Activated CD4-positive, alpha-beta T cell treated with anti-CD3 and anti-CD28 coated beads for 36 hours (primary cell): ENCODE results near the gene GALNT1. TPM values are rescaled to one million over a fixed set of nuclear protein-coding genes. Genes with fewer than 3 reads are reported as not detected.

Experiments used
- ATAC-seq: fragments of 200-7000 bp; cut with Tn5 transposase; one replicate; pipeline ENCODE4 v1.10.0; 2021; ENCODE audit warnings: mild to moderate bottlenecking, moderate library complexity
- CTCF ChIA-PET: fragments of 350-600 bp; sonication (Branson Sonifier 250); formaldehyde crosslinking; loops from one replicate; lab custom pipeline; 2021; ENCODE audit warnings: antibody characterized with exemption; lab: Charles Lee
- POLR2A ChIA-PET: fragments of 350-600 bp; sonication (Branson Sonifier 250); formaldehyde crosslinking; loops from one replicate; lab custom pipeline; 2021; ENCODE audit warnings: antibody characterized with exemption, inconsistent platforms; lab: Charles Lee
- DNase-seq: peaks from one replicate; pipeline ENCODE4 v3.0.0-alpha.2; 2020
- H3K27ac Mint-ChIP-seq: one replicate; pipeline ENCODE4 v1.8.0; 2021; ENCODE audit warnings: mixed read lengths
- H3K27me3 Mint-ChIP-seq: one replicate; pipeline ENCODE4 v1.8.0; 2021; ENCODE audit warnings: mixed read lengths
- H3K36me3 Mint-ChIP-seq: one replicate; pipeline ENCODE4 v1.8.0; 2021; ENCODE audit warnings: low read depth, mixed read lengths
- H3K4me1 Mint-ChIP-seq: one replicate; pipeline ENCODE4 v1.8.0; 2021; ENCODE audit warnings: mixed read lengths
- H3K4me3 Mint-ChIP-seq: one replicate; pipeline ENCODE4 v1.8.0; 2021; ENCODE audit warnings: mild to moderate bottlenecking, moderate library complexity, mixed read lengths
- H3K9me3 Mint-ChIP-seq: one replicate; pipeline ENCODE4 v1.8.0; 2021; ENCODE audit warnings: low read depth, mixed read lengths
- intact Hi-C, 2 experiments: fragments of 100-400 bp; cut with DNase I in 1 of 2; cut with micrococcal nuclease in 1 of 2; formaldehyde crosslinking; loops; one replicate each; pipeline versions ENCODE4 v1.14.2 to v1.15.1; 2022 to 2024; cut with DNase I, micrococcal nuclease
- total RNA-seq, 2 experiments: library from RNA; stranded (reverse); gene quantifications; one replicate each; pipeline ENCODE4 v1.2.3, GENCODE V29; 2021

Gene GALNT1
- total RNA-seq, 2 experiments from 2014 or later, result 22.5 to 35.8 TPM

- POLR2A ChIA-PET, result no interaction called here
- Mint-ChIP-seq H3K36me3 (no peaks in the 10 kb centered on the region), H3K27ac (no peak overlapping the region), H3K9me3 (no peaks in the 10 kb centered on the region), H3K4me1 (peaks cover 22% of the 10 kb centered on the region), H3K27me3 (no peaks in the 10 kb centered on the region), H3K4me3 (no peak overlapping the region)
- ATAC-seq (no peak), DNase-seq (no peak)
- CTCF ChIA-PET, result no interaction called here
- intact Hi-C loops, result loop anchor here (5.0 to 10.0 kb wide), 6 partner anchors 136 to 753 kb away; partner anchors contain the start of genes MAPRE2 (in 1 of the 2) and ZNF397 (in 1 of the 2)
Observed at GRCh38 chr18:35618289-35618688, 36.7 kb downstream of the GALNT1 start.

- Mint-ChIP-seq H3K36me3 (no peaks in the 10 kb centered on the region), H3K9me3 (no peaks in the 10 kb centered on the region), H3K4me3 (no peak overlapping the region), H3K4me1 (peaks cover 26% of the 10 kb centered on the region), H3K27me3 (no peaks in the 10 kb centered on the region), H3K27ac (no peak overlapping the region)
- ATAC-seq (no peak), DNase-seq (no peak)
- ChIA-PET CTCF (interaction anchor here (0.6 to 0.9 kb wide), 2 partner anchors 18 to 232 kb away, joined by 5 to 7 read pairs; no protein-coding TSS in a partner anchor), POLR2A (no interaction called here)
- intact Hi-C loops, result loop anchor here (5.0 to 10.0 kb wide), 6 partner anchors 136 to 754 kb away; partner anchors contain the start of genes MAPRE2 (in 1 of the 2) and ZNF397 (in 1 of the 2)
Observed at GRCh38 chr18:35618696-35619095, 37.2 kb downstream of the GALNT1 start.

GRCh38 chr18:35619464-35619863 lies 37.9 kb downstream of the GALNT1 start:
- no peaks in the 10 kb centered on the region for H3K27me3 Mint-ChIP-seq
- H3K4me1 Mint-ChIP-seq, result peaks cover 31% of the 10 kb centered on the region
- POLR2A ChIA-PET, result no interaction called here
- CTCF ChIA-PET, result interaction anchor here (0.9 kb wide), 1 partner anchor 233 kb away, joined by 7 read pairs; no protein-coding TSS in a partner anchor
- no peaks in the 10 kb centered on the region for H3K9me3 Mint-ChIP-seq
- no peak overlapping the region for H3K4me3 Mint-ChIP-seq
- H3K36me3 Mint-ChIP-seq, result no peaks in the 10 kb centered on the region
- H3K27ac Mint-ChIP-seq, result peak overlapping the region; percentile 34
- intact Hi-C loops, result loop anchor here (5.0 to 10.0 kb wide), 6 partner anchors 137 to 755 kb away; partner anchors contain the start of genes MAPRE2 (in 1 of the 2) and ZNF397 (in 1 of the 2)
- DNase-seq, result no peak
- no peak for ATAC-seq

- POLR2A ChIA-PET, result no interaction called here
- H3K36me3 Mint-ChIP-seq, result no peaks in the 10 kb centered on the region
- no peaks in the 10 kb centered on the region for H3K9me3 Mint-ChIP-seq
- peak overlapping the region; percentile 34 for H3K27ac Mint-ChIP-seq
- ATAC-seq (no peak), DNase-seq (no peak)
- peaks cover 33% of the 10 kb centered on the region for H3K4me1 Mint-ChIP-seq
- CTCF ChIA-PET, result interaction anchor here (0.9 kb wide), 1 partner anchor 233 kb away, joined by 7 read pairs; no protein-coding TSS in a partner anchor
- H3K4me3 Mint-ChIP-seq, result no peak overlapping the region
- H3K27me3 Mint-ChIP-seq, result no peaks in the 10 kb centered on the region
- intact Hi-C loops, result loop anchor here (5.0 to 10.0 kb wide), 6 partner anchors 138 to 755 kb away; partner anchors contain the start of genes MAPRE2 (in 1 of the 2) and ZNF397 (in 1 of the 2)
Observed at GRCh38 chr18:35619941-35620340, 38.4 kb downstream of the GALNT1 start.

- intact Hi-C loops, result no loop called here
- POLR2A ChIA-PET, result no interaction called here
Observed at GRCh38 chr18:35620765-35621164, 39.2 kb downstream of the GALNT1 start.

GRCh38 chr18:35623255-35623654 lies 41.7 kb downstream of the GALNT1 start:
- Mint-ChIP-seq H3K9me3 (peaks cover 7% of the 10 kb centered on the region), H3K36me3 (peaks cover 17% of the 10 kb centered on the region), H3K27me3 (no peaks in the 10 kb centered on the region), H3K27ac (peak overlapping the region; percentile 30), H3K4me1 (peaks cover 29% of the 10 kb centered on the region), H3K4me3 (no peak overlapping the region)
- CTCF ChIA-PET, result no interaction called here
- POLR2A ChIA-PET, result no interaction called here
- no peak for ATAC-seq
- DNase-seq, result no peak
- intact Hi-C loops, result no loop called here

More at GRCh38 chr18:35620765-35621164, 39.2 kb downstream of the GALNT1 start:
- Mint-ChIP-seq H3K36me3 (no peaks in the 10 kb centered on the region), H3K27me3 (no peaks in the 10 kb centered on the region), H3K4me1 (peaks cover 29% of the 10 kb centered on the region), H3K9me3 (no peaks in the 10 kb centered on the region), H3K27ac (no peak overlapping the region), H3K4me3 (no peak overlapping the region)
- DNase-seq (no peak), ATAC-seq (no peak)
- CTCF ChIA-PET, result no interaction called here

GRCh38 chr18:35624146-35624545 lies 42.6 kb downstream of the GALNT1 start:
- H3K27ac Mint-ChIP-seq, result peak overlapping the region; percentile 64
- H3K4me3 Mint-ChIP-seq, result peak overlapping the region; percentile 29

GRCh38 chr18:35625232-35625631 lies 43.7 kb downstream of the GALNT1 start:
- no peak for DNase-seq
- H3K36me3 Mint-ChIP-seq, result peaks cover 24% of the 10 kb centered on the region
- no peak for ATAC-seq
- H3K27me3 Mint-ChIP-seq, result no peaks in the 10 kb centered on the region
- H3K9me3 Mint-ChIP-seq, result peaks cover 8% of the 10 kb centered on the region
- ChIA-PET POLR2A (no interaction called here), CTCF (interaction anchor here (0.7 to 2.0 kb wide), 2 partner anchors 31 to 1154 kb away, joined by 4 to 5 read pairs; no protein-coding TSS in a partner anchor)
- no peak overlapping the region for H3K27ac Mint-ChIP-seq
- intact Hi-C loops, result no loop called here
- peaks cover 29% of the 10 kb centered on the region for H3K4me1 Mint-ChIP-seq
- H3K4me3 Mint-ChIP-seq, result no peak overlapping the region

More at GRCh38 chr18:35624146-35624545, 42.6 kb downstream of the GALNT1 start:
- ChIA-PET POLR2A (no interaction called here), CTCF (interaction anchor here (1.1 to 2.0 kb wide), 2 partner anchors 24 to 32 kb away, joined by 3 to 5 read pairs; no protein-coding TSS in a partner anchor)
- DNase-seq (no peak), ATAC-seq (peak; percentile 98)
- H3K27me3 Mint-ChIP-seq, result no peaks in the 10 kb centered on the region
- H3K36me3 Mint-ChIP-seq, result peaks cover 22% of the 10 kb centered on the region
- intact Hi-C loops, result no loop called here
- H3K9me3 Mint-ChIP-seq, result peaks cover 7% of the 10 kb centered on the region
- peaks cover 29% of the 10 kb centered on the region for H3K4me1 Mint-ChIP-seq

GRCh38 chr18:35633761-35634160 lies 52.2 kb downstream of the GALNT1 start:
- peaks cover 11% of the 10 kb centered on the region for H3K36me3 Mint-ChIP-seq
- H3K27me3 Mint-ChIP-seq, result no peaks in the 10 kb centered on the region
- H3K4me1 Mint-ChIP-seq, result no peaks in the 10 kb centered on the region

GRCh38 chr18:35634323-35634722 lies 52.8 kb downstream of the GALNT1 start:
- Mint-ChIP-seq H3K4me3 (no peak overlapping the region), H3K27ac (no peak overlapping the region), H3K4me1 (no peaks in the 10 kb centered on the region), H3K27me3 (no peaks in the 10 kb centered on the region), H3K9me3 (peaks cover 7% of the 10 kb centered on the region), H3K36me3 (peaks cover 10% of the 10 kb centered on the region)
- ATAC-seq (no peak), DNase-seq (no peak)
- ChIA-PET POLR2A (no interaction called here), CTCF (no interaction called here)
- intact Hi-C loops, result no loop called here

More at GRCh38 chr18:35633761-35634160, 52.2 kb downstream of the GALNT1 start:
- Mint-ChIP-seq H3K4me3 (no peak overlapping the region), H3K27ac (no peak overlapping the region), H3K9me3 (peaks cover 7% of the 10 kb centered on the region)
- CTCF ChIA-PET, result no interaction called here
- intact Hi-C loops, result no loop called here
- ATAC-seq (no peak), DNase-seq (no peak)
- POLR2A ChIA-PET, result no interaction called here

- Mint-ChIP-seq H3K36me3 (peaks cover 8% of the 10 kb centered on the region), H3K4me1 (no peaks in the 10 kb centered on the region), H3K27ac (no peak overlapping the region), H3K9me3 (peaks cover 6% of the 10 kb centered on the region), H3K27me3 (no peaks in the 10 kb centered on the region), H3K4me3 (no peak overlapping the region)
- no peak for DNase-seq
- ChIA-PET CTCF (no interaction called here), POLR2A (no interaction called here)
- ATAC-seq, result no peak
- intact Hi-C loops, result no loop called here
Observed at GRCh38 chr18:35635170-35635569, 53.6 kb downstream of the GALNT1 start.

GRCh38 chr18:35637227-35637626 lies 55.7 kb downstream of the GALNT1 start:
- CTCF ChIA-PET, result interaction anchor here (1.3 kb wide), 1 partner anchor 230 kb away, joined by 3 read pairs; no protein-coding TSS in a partner anchor
- Mint-ChIP-seq H3K36me3 (peaks cover 11% of the 10 kb centered on the region), H3K4me1 (no peaks in the 10 kb centered on the region), H3K27ac (no peak overlapping the region), H3K9me3 (peaks cover 6% of the 10 kb centered on the region), H3K4me3 (no peak overlapping the region), H3K27me3 (no peaks in the 10 kb centered on the region)
- DNase-seq (no peak), ATAC-seq (no peak)
- intact Hi-C loops, result no loop called here
- POLR2A ChIA-PET, result no interaction called here
